GM23338 (cell line): ENCODE measurements around the gene TCFL5. TPM values are rescaled to one million over a fixed set of nuclear protein-coding genes. Genes with fewer than 3 reads are reported as not detected.

Experiments
- ATAC-seq: fragments of 200-7000 bp; cut with Tn5 transposase; 3 replicates; pipeline ENCODE4 v1.9.1; 2020
- DNase-seq: peaks from one replicate; pipeline ENCODE4 v3.0.0-alpha.2; 2015; ENCODE audit warnings: low spot score
- H2AFZ ChIP-seq: fragments of 200-600 bp; sonication (generic); 2 replicates; pipeline ENCODE4 v1.8.0; 2016; ENCODE audit warnings: antibody characterized with exemption, mild to moderate bottlenecking, moderate library complexity
- H3F3A ChIP-seq: fragments of 200-600 bp; sonication (generic); replicated peaks from 2 replicates; pipeline ENCODE4 v1.8.0; 2017; ENCODE audit warnings: antibody characterized with exemption, mixed run types, low read depth
- H3K27ac ChIP-seq: fragments of 200-600 bp; sonication (generic); 2 replicates; pipeline ENCODE4 v1.6.1; 2016; ENCODE audit warnings: low read depth
- H3K27me3 ChIP-seq: fragments of 200-600 bp; sonication (generic); 2 replicates; pipeline ENCODE4 v1.8.0; 2016; ENCODE audit warnings: mild to moderate bottlenecking, mixed run types, moderate library complexity; ENCODE audit not compliant: insufficient read depth
- H3K36me3 ChIP-seq: fragments of 200-600 bp; sonication (generic); 2 replicates; pipeline ENCODE4 v1.8.0; 2016; ENCODE audit warnings: mild to moderate bottlenecking; ENCODE audit not compliant: insufficient read depth
- H3K4me1 ChIP-seq: fragments of 200-600 bp; sonication (generic); 2 replicates; pipeline ENCODE4 v1.8.0; 2016; ENCODE audit warnings: mild to moderate bottlenecking, moderate library complexity; ENCODE audit not compliant: insufficient read depth
- H3K4me2 ChIP-seq: fragments of 200-600 bp; sonication (generic); 2 replicates; pipeline ENCODE4 v1.7.1; 2017; ENCODE audit warnings: mixed run types
- H3K4me3 ChIP-seq: fragments of 200-600 bp; sonication (generic); 2 replicates; pipeline ENCODE4 v1.6.1; 2016; ENCODE audit warnings: mixed run types
- H3K79me2 ChIP-seq: fragments of 200-600 bp; sonication (generic); replicated peaks from 2 replicates; pipeline ENCODE4 v1.8.0; 2017; ENCODE audit warnings: mild to moderate bottlenecking; ENCODE audit not compliant: insufficient read depth
- H3K9me2 ChIP-seq: fragments of 200-600 bp; sonication (generic); 2 replicates; pipeline ENCODE4 v1.8.0; 2017; ENCODE audit not compliant: insufficient read depth
- H4K20me1 ChIP-seq: fragments of 200-600 bp; sonication (generic); replicated peaks from 2 replicates; pipeline ENCODE4 v1.8.0; 2017; ENCODE audit warnings: mild to moderate bottlenecking; ENCODE audit not compliant: insufficient read depth
- H3K27ac Mint-ChIP-seq: 2 replicates; pipeline ENCODE4 v1.8.0; 2020; ENCODE audit warnings: inconsistent platforms, mild to moderate bottlenecking, moderate library complexity, mixed read lengths
- H3K27me3 Mint-ChIP-seq: 3 replicates; pipeline ENCODE4 v1.8.0; 2022; ENCODE audit warnings: low read depth, mild to moderate bottlenecking, moderate library complexity, mixed read lengths, inconsistent platforms; ENCODE audit not compliant: insufficient read depth, poor library complexity
- H3K36me3 Mint-ChIP-seq: 3 replicates; pipeline ENCODE4 v1.8.0; 2021; ENCODE audit warnings: low read depth, mild to moderate bottlenecking, inconsistent platforms, moderate library complexity, mixed read lengths
- H3K4me1 Mint-ChIP-seq: 3 replicates; pipeline ENCODE4 v1.8.0; 2020; ENCODE audit warnings: mild to moderate bottlenecking, inconsistent platforms, mixed read lengths
- H3K4me3 Mint-ChIP-seq: 3 replicates; pipeline ENCODE4 v1.8.0; 2021; ENCODE audit warnings: moderate library complexity, mild to moderate bottlenecking, inconsistent platforms, mixed read lengths
- H3K9me3 Mint-ChIP-seq: 3 replicates; pipeline ENCODE4 v1.8.0; 2020; ENCODE audit warnings: moderate library complexity, mild to moderate bottlenecking, inconsistent platforms, mixed read lengths
- CREB1 ChIP-seq: fragments of 250-450 bp; sonication (Bioruptor Pico); IDR thresholded peaks from 2 replicates; pipeline ENCODE4 v1.5.0; 2020; ENCODE audit warnings: low read depth, mild to moderate bottlenecking, moderate library complexity
- ETS1 ChIP-seq: IDR thresholded peaks from 2 replicates; pipeline ENCODE4 v1.6.1; 2016; ENCODE audit warnings: antibody characterized with exemption
- EZH2 ChIP-seq: fragments of 200-600 bp; sonication (generic); IDR thresholded peaks from one replicate; pipeline ENCODE4 v1.8.0; 2017; ENCODE audit warnings: antibody characterized with exemption, mild to moderate bottlenecking, low read depth; ENCODE audit not compliant: unreplicated experiment
- EZH2phosphoT487 ChIP-seq: fragments of 200-600 bp; sonication (generic); IDR thresholded peaks from one replicate; pipeline ENCODE4 v1.8.1; 2018; ENCODE audit warnings: antibody characterized with exemption; ENCODE audit not compliant: unreplicated experiment
- JUNB ChIP-seq: IDR thresholded peaks from one replicate; pipeline ENCODE4 v1.6.1; 2016; ENCODE audit warnings: antibody characterized with exemption; ENCODE audit not compliant: unreplicated experiment
- NANOG ChIP-seq: IDR thresholded peaks from 2 replicates; pipeline ENCODE4 v1.6.1; 2016; ENCODE audit warnings: antibody characterized with exemption, borderline replicate concordance
- POLR2AphosphoS5 ChIP-seq: IDR thresholded peaks from 2 replicates; pipeline ENCODE4 v1.6.1; 2016; ENCODE audit warnings: antibody characterized with exemption, low read depth
- STAT1 ChIP-seq: IDR thresholded peaks from one replicate; pipeline ENCODE4 v1.6.1; 2016; ENCODE audit warnings: antibody characterized with exemption; ENCODE audit not compliant: unreplicated experiment
- ZNF114 ChIP-seq: fragments of 250-450 bp; sonication (Bioruptor Pico); IDR thresholded peaks from 2 replicates; pipeline ENCODE4 v1.5.0; 2020; ENCODE audit warnings: mild to moderate bottlenecking, moderate library complexity
- ZNF331 ChIP-seq: fragments of 250-450 bp; sonication (Bioruptor Pico); IDR thresholded peaks from 2 replicates; pipeline ENCODE4 v1.5.0; 2020; ENCODE audit warnings: low read depth, mild to moderate bottlenecking, moderate library complexity
- polyA plus RNA-seq: library from polyadenylated mRNA; unstranded; fragments of >200 nt; fragmentation: Nextera tagmentation; extraction: Ambion mirVana; gene quantifications from 2 replicates; pipeline ENCODE4 v1.2.1, GENCODE V29; 2016
- total RNA-seq: library from RNA; depleted of rRNA; stranded (reverse); fragments of >200 nt; shearing (Covaris generic); gene quantifications from 2 replicates; pipeline ENCODE4 v1.2.3, GENCODE V29; 2014
- TF ChIP-seq, protein P1 (sequence below): IDR thresholded peaks from one replicate; pipeline ENCODE4 v1.6.1; 2018; ENCODE audit warnings: antibody characterized with exemption; ENCODE audit not compliant: unreplicated experiment
- TF ChIP-seq, protein P2 (sequence below): fragments of 250-450 bp; sonication (Bioruptor Pico); IDR thresholded peaks from 2 replicates; pipeline ENCODE4 v1.5.0; 2020; ENCODE audit warnings: mild to moderate bottlenecking, moderate library complexity
- TF ChIP-seq, protein P3 (sequence below), 2 experiments: fragments of 200-600 bp in 1 of 2; sonication (generic) in 1 of 2; conservative IDR thresholded peaks; 2 replicates each; pipeline versions ENCODE4 v1.5.1 to v1.6.1; 2016 to 2017; ENCODE audit warnings: antibody characterized with exemption in 2 of 2, low read depth in 2 of 2, mild to moderate bottlenecking in 2 of 2, moderate library complexity in 1 of 2

TCFL5 gene
- total and polyA plus RNA-seq, 2 experiments from 2014 or later = 5.8 to 19.3 TPM

DNA sequence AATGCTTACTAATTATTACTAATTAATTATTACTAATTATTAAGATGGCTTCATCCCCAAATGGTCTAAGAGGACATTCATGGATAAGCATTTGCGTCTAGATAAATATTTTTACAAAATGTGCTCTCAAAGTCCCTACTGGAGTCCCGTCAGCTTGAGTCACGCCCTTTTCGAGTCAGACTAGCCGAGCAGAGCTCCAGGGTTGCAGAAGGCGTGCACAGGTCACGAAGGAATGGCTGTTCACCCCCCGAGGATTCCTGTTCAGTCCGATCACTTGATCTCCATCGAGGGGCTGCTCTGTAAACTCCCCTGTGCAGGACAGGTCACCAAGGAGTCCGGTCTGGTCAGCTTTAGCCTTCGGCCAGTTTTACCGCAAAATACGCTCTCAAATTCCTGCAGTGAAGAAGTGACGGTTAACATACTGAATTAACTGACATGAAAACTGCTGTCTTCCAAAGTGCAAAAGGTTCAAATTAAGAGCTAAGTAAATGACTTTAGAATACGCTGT, 19.9 kb downstream of the TCFL5 start:
- H3K4me3 Mint-ChIP-seq = no peak overlapping the region
- Histone ChIP-seq H3K27me3 (no peaks in the 10 kb centered on the region), H3K79me2 (no peaks in the 10 kb centered on the region), H3K4me3 (no peak overlapping the region), H2AFZ (no peak overlapping the region), H3K9me2 (no peaks in the 10 kb centered on the region), H3F3A (0 out of 2 replicates have a peak, but pooled peaks cover 7% of the 10 kb centered on the region), H3K36me3 (peaks cover 8% of the 10 kb centered on the region; the same call in 1 of the 2 replicates), H4K20me1 (no peaks in the 10 kb centered on the region), H3K4me1 (0 out of 2 replicates have a peak, but pooled peaks cover 4% of the 10 kb centered on the region), H3K4me2 (no peak overlapping the region), H3K27ac (no peak overlapping the region)
- H3K27ac Mint-ChIP-seq = no peak overlapping the region
- no peaks in the 10 kb centered on the region; the same call in 2 of the 3 replicates for H3K9me3 Mint-ChIP-seq
- H3K4me1 Mint-ChIP-seq = peaks cover 14% of the 10 kb centered on the region
- TF ChIP-seq, protein P1, sequence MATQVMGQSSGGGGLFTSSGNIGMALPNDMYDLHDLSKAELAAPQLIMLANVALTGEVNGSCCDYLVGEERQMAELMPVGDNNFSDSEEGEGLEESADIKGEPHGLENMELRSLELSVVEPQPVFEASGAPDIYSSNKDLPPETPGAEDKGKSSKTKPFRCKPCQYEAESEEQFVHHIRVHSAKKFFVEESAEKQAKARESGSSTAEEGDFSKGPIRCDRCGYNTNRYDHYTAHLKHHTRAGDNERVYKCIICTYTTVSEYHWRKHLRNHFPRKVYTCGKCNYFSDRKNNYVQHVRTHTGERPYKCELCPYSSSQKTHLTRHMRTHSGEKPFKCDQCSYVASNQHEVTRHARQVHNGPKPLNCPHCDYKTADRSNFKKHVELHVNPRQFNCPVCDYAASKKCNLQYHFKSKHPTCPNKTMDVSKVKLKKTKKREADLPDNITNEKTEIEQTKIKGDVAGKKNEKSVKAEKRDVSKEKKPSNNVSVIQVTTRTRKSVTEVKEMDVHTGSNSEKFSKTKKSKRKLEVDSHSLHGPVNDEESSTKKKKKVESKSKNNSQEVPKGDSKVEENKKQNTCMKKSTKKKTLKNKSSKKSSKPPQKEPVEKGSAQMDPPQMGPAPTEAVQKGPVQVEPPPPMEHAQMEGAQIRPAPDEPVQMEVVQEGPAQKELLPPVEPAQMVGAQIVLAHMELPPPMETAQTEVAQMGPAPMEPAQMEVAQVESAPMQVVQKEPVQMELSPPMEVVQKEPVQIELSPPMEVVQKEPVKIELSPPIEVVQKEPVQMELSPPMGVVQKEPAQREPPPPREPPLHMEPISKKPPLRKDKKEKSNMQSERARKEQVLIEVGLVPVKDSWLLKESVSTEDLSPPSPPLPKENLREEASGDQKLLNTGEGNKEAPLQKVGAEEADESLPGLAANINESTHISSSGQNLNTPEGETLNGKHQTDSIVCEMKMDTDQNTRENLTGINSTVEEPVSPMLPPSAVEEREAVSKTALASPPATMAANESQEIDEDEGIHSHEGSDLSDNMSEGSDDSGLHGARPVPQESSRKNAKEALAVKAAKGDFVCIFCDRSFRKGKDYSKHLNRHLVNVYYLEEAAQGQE = no peak
- TF ChIP-seq ZNF331 (CRISPR knock-in tag) = no peak
- TF ChIP-seq POLR2AphosphoS5 = no peak
- TF ChIP-seq, protein P2, sequence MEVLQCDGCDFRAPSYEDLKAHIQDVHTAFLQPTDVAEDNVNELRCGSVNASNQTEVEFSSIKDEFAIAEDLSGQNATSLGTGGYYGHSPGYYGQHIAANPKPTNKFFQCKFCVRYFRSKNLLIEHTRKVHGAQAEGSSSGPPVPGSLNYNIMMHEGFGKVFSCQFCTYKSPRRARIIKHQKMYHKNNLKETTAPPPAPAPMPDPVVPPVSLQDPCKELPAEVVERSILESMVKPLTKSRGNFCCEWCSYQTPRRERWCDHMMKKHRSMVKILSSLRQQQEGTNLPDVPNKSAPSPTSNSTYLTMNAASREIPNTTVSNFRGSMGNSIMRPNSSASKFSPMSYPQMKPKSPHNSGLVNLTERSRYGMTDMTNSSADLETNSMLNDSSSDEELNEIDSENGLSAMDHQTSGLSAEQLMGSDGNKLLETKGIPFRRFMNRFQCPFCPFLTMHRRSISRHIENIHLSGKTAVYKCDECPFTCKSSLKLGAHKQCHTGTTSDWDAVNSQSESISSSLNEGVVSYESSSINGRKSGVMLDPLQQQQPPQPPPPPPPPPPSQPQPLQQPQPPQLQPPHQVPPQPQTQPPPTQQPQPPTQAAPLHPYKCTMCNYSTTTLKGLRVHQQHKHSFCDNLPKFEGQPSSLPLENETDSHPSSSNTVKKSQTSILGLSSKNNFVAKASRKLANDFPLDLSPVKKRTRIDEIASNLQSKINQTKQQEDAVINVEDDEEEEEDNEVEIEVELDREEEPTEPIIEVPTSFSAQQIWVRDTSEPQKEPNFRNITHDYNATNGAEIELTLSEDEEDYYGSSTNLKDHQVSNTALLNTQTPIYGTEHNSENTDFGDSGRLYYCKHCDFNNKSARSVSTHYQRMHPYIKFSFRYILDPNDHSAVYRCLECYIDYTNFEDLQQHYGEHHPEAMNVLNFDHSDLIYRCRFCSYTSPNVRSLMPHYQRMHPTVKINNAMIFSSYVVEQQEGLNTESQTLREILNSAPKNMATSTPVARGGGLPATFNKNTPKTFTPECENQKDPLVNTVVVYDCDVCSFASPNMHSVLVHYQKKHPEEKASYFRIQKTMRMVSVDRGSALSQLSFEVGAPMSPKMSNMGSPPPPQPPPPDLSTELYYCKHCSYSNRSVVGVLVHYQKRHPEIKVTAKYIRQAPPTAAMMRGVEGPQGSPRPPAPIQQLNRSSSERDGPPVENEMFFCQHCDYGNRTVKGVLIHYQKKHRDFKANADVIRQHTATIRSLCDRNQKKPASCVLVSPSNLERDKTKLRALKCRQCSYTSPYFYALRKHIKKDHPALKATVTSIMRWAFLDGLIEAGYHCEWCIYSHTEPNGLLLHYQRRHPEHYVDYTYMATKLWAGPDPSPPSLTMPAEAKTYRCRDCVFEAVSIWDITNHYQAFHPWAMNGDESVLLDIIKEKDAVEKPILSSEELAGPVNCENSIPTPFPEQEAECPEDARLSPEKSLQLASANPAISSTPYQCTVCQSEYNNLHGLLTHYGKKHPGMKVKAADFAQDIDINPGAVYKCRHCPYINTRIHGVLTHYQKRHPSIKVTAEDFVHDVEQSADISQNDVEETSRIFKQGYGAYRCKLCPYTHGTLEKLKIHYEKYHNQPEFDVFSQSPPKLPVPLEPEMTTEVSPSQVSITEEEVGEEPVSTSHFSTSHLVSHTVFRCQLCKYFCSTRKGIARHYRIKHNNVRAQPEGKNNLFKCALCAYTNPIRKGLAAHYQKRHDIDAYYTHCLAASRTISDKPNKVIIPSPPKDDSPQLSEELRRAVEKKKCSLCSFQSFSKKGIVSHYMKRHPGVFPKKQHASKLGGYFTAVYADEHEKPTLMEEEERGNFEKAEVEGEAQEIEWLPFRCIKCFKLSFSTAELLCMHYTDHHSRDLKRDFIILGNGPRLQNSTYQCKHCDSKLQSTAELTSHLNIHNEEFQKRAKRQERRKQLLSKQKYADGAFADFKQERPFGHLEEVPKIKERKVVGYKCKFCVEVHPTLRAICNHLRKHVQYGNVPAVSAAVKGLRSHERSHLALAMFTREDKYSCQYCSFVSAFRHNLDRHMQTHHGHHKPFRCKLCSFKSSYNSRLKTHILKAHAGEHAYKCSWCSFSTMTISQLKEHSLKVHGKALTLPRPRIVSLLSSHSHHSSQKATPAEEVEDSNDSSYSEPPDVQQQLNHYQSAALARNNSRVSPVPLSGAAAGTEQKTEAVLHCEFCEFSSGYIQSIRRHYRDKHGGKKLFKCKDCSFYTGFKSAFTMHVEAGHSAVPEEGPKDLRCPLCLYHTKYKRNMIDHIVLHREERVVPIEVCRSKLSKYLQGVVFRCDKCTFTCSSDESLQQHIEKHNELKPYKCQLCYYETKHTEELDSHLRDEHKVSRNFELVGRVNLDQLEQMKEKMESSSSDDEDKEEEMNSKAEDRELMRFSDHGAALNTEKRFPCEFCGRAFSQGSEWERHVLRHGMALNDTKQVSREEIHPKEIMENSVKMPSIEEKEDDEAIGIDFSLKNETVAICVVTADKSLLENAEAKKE (CRISPR knock-in tag) = no peak
- TF ChIP-seq ZNF114 (CRISPR knock-in tag) = no peak
- no peak for TF ChIP-seq ETS1
- no peak for TF ChIP-seq CREB1
- TF ChIP-seq EZH2 = no peak
- no peak for TF ChIP-seq NANOG
- TF ChIP-seq, protein P3, sequence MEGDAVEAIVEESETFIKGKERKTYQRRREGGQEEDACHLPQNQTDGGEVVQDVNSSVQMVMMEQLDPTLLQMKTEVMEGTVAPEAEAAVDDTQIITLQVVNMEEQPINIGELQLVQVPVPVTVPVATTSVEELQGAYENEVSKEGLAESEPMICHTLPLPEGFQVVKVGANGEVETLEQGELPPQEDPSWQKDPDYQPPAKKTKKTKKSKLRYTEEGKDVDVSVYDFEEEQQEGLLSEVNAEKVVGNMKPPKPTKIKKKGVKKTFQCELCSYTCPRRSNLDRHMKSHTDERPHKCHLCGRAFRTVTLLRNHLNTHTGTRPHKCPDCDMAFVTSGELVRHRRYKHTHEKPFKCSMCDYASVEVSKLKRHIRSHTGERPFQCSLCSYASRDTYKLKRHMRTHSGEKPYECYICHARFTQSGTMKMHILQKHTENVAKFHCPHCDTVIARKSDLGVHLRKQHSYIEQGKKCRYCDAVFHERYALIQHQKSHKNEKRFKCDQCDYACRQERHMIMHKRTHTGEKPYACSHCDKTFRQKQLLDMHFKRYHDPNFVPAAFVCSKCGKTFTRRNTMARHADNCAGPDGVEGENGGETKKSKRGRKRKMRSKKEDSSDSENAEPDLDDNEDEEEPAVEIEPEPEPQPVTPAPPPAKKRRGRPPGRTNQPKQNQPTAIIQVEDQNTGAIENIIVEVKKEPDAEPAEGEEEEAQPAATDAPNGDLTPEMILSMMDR (conservative IDR thresholded peaks at IDR 0.05; ENCODE audit: low read depth in 2 of 2) = no peak
- no peak for TF ChIP-seq JUNB
- no peak for TF ChIP-seq EZH2phosphoT487
- TF ChIP-seq STAT1 = no peak
- H3K36me3 Mint-ChIP-seq = peaks cover 41% of the 10 kb centered on the region
- no peak for ATAC-seq
- peaks cover 17% of the 10 kb centered on the region for H3K27me3 Mint-ChIP-seq
- no peak for DNase-seq
